Neural cell (in vitro differentiated cells): ENCODE results near the gene LENEP. TPM values are rescaled to one million over a fixed set of nuclear protein-coding genes. Genes with fewer than 3 reads are reported as not detected.
A peak's percentile ranks its signal among the peaks of the same experiment; 100 is the strongest.

Experiments
- H2AFZ ChIP-seq: fragments of 200-600, 300-800 bp; sonication (generic), shearing (Covaris generic); 2 replicates; pipeline ENCODE4 v1.6.0; 2014; ENCODE audit warnings: low read depth, mild to moderate bottlenecking, antibody characterized with exemption, low read length, moderate library complexity
- H3F3A ChIP-seq: fragments of 200-600 bp; shearing (Covaris generic); 2 replicates; pipeline ENCODE4 v1.6.1; 2016; ENCODE audit warnings: mild to moderate bottlenecking, moderate library complexity, mixed read lengths, antibody characterized with exemption, low read length; ENCODE audit not compliant: insufficient read depth, poor library complexity, severe bottlenecking
- H3K27ac ChIP-seq: fragments of 200-600, 300-800 bp; sonication (generic), shearing (Covaris generic); 2 replicates; pipeline ENCODE4 v1.5.1; 2014; ENCODE audit warnings: mild to moderate bottlenecking, low read length, moderate library complexity
- H3K27me3 ChIP-seq: fragments of 300-800, 200-600 bp; sonication (generic), shearing (Covaris generic); 2 replicates; pipeline ENCODE4 v1.6.0; 2014; ENCODE audit warnings: mild to moderate bottlenecking, low read depth, low read length, moderate library complexity; ENCODE audit not compliant: insufficient read depth
- H3K36me3 ChIP-seq: fragments of 300-800, 200-600 bp; sonication (generic), shearing (Covaris generic); 2 replicates; pipeline ENCODE4 v1.5.1; 2014; ENCODE audit warnings: mild to moderate bottlenecking, antibody characterized with exemption, low read length, moderate library complexity; ENCODE audit not compliant: insufficient read depth
- H3K4me2 ChIP-seq: fragments of 300-800, 200-600 bp; sonication (generic), shearing (Covaris generic); 2 replicates; pipeline ENCODE4 v1.6.0; 2014; ENCODE audit warnings: mild to moderate bottlenecking, low read length
- H3K4me3 ChIP-seq: fragments of 300-800, 200-600 bp; sonication (generic), shearing (Covaris generic); 2 replicates; pipeline ENCODE4 v1.5.1; 2014; ENCODE audit warnings: mild to moderate bottlenecking, low read length, moderate library complexity
- H3K79me2 ChIP-seq: fragments of 200-600 bp; shearing (Covaris generic); replicated peaks from 2 replicates; pipeline ENCODE4 v1.6.0; 2014; ENCODE audit warnings: mild to moderate bottlenecking, low read length, moderate library complexity; ENCODE audit not compliant: insufficient read depth
- H3K9ac ChIP-seq: fragments of 300-800, 200-600 bp; sonication (generic), shearing (Covaris generic); 2 replicates; pipeline ENCODE4 v1.6.1; 2016; ENCODE audit warnings: mild to moderate bottlenecking, low read length, mixed read lengths
- H3K9me2 ChIP-seq: fragments of 200-600 bp; shearing (Covaris generic); 2 replicates; pipeline ENCODE4 v1.6.1; 2016; ENCODE audit warnings: mild to moderate bottlenecking, low read length, mixed read lengths; ENCODE audit not compliant: insufficient read depth
- H3K9me3 ChIP-seq: fragments of 200-600, 300-800 bp; sonication (generic), shearing (Covaris generic); 2 replicates; pipeline ENCODE4 v1.6.1; 2016; ENCODE audit warnings: mild to moderate bottlenecking, mixed run types, low read length, moderate library complexity, mixed read lengths
- H4K20me1 ChIP-seq: fragments of 200-600 bp; shearing (Covaris generic); 2 replicates; pipeline ENCODE4 v1.6.1; 2016; ENCODE audit warnings: mild to moderate bottlenecking, mixed run types; ENCODE audit not compliant: insufficient read depth
- EP300 ChIP-seq: fragments of 450-650 bp; conservative IDR thresholded peaks from 2 replicates; pipeline ENCODE4 v1.6.1; 2014; ENCODE audit warnings: antibody characterized with exemption, mild to moderate bottlenecking, moderate library complexity; ENCODE audit not compliant: poor library complexity, severe bottlenecking
- EZH2 ChIP-seq: fragments of 200-600, 300-800 bp; shearing (Covaris generic), sonication (generic); IDR thresholded peaks from 2 replicates; pipeline ENCODE4 v1.6.1; 2014; ENCODE audit warnings: antibody characterized with exemption, low read length, borderline replicate concordance, mild to moderate bottlenecking; ENCODE audit not compliant: insufficient read depth, poor library complexity, severe bottlenecking
- MXI1 ChIP-seq: fragments of 450-650 bp; conservative IDR thresholded peaks from 2 replicates; pipeline ENCODE4 v1.6.1; 2014; ENCODE audit warnings: antibody characterized with exemption, mild to moderate bottlenecking; ENCODE audit not compliant: poor library complexity, severe bottlenecking
- POLR2AphosphoS5 ChIP-seq: IDR thresholded peaks from 2 replicates; pipeline ENCODE4 v1.6.1; 2012
- RAD21 ChIP-seq: fragments of 450-650 bp; conservative IDR thresholded peaks from 2 replicates; pipeline ENCODE4 v1.6.1; 2014; ENCODE audit warnings: antibody characterized with exemption, mild to moderate bottlenecking, moderate library complexity
- REST ChIP-seq: IDR thresholded peaks from 2 replicates; pipeline ENCODE4 v1.6.1; 2012; ENCODE audit warnings: borderline replicate concordance
- SMC3 ChIP-seq: fragments of 450-650 bp; conservative IDR thresholded peaks from 2 replicates; pipeline ENCODE4 v1.6.1; 2014; ENCODE audit warnings: antibody characterized with exemption, mild to moderate bottlenecking, moderate library complexity; ENCODE audit not compliant: poor library complexity
- TAF1 ChIP-seq: IDR thresholded peaks from 2 replicates; pipeline ENCODE4 v1.6.1; 2012; ENCODE audit warnings: low read depth
- polyA plus RNA-seq: library from polyadenylated mRNA; depleted of rRNA; stranded (reverse); fragments of >200 nt; gene quantifications from 2 replicates; pipeline ENCODE4 v1.2.3, GENCODE V29; 2014
- TF ChIP-seq, protein P1 (sequence below): fragments of 450-650 bp; IDR thresholded peaks from 2 replicates; pipeline ENCODE4 v1.5.1; 2014; ENCODE audit warnings: antibody characterized with exemption, mild to moderate bottlenecking, moderate library complexity; ENCODE audit not compliant: poor library complexity, severe bottlenecking

The LENEP gene
- polyA plus RNA-seq, 1 donor from 2014 or later = not detected

DNA sequence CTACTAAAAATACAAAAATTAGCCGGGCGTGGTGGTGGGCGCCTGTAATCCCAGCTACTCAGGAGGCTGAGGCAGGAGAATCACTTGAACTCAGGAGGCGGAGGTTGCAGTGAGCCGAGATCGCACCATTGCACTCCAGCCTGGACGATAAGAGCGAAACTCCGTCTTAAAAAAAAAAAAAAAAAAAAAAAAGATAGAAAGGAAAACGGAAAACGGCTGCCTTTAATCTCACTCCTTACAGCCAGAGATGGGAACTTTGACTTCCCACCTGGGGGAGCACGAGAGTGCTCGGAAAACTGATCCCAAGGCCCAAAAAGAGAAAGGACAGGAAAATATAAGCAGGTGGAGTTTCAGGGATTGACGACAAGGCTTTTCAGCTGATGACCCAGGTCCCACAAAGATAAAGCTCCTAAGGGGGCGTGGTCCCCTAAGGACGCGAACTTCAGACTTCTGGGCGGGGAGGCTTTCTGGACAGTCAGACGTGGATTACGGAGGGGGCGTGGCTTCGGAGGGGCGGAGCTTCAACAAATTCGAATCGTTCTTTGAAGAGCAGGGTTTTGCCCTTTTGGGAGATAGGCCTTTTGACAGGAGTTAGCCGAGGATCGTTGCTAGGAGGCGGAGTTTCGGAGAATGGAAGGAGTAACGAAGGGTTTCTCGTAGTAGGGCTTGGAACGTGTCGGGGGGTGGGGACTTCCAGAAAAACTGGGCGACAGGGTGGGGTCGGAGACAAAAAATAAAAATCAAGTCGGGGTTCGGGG lies 19.9 kb upstream of the LENEP start:
- H3K4me3 ChIP-seq = peak overlapping the region; percentile 83
- peaks cover 26% of the 10 kb centered on the region for H3K79me2 ChIP-seq
- H4K20me1 ChIP-seq = no peaks in the 10 kb centered on the region
- peaks cover 3% of the 10 kb centered on the region for H3F3A ChIP-seq
- H3K36me3 ChIP-seq = no peaks in the 10 kb centered on the region
- H3K9me3 ChIP-seq = no peaks in the 10 kb centered on the region
- no peaks in the 10 kb centered on the region for H3K9me2 ChIP-seq
- no peaks in the 10 kb centered on the region for H3K27me3 ChIP-seq
- H3K4me2 ChIP-seq = peak overlapping the region; percentile 86
- TF ChIP-seq REST (peak; percentile 46), SMC3 (peak; percentile 76), POLR2AphosphoS5 (no peak), RAD21 (peak; percentile 58)
- TF ChIP-seq, protein P1, sequence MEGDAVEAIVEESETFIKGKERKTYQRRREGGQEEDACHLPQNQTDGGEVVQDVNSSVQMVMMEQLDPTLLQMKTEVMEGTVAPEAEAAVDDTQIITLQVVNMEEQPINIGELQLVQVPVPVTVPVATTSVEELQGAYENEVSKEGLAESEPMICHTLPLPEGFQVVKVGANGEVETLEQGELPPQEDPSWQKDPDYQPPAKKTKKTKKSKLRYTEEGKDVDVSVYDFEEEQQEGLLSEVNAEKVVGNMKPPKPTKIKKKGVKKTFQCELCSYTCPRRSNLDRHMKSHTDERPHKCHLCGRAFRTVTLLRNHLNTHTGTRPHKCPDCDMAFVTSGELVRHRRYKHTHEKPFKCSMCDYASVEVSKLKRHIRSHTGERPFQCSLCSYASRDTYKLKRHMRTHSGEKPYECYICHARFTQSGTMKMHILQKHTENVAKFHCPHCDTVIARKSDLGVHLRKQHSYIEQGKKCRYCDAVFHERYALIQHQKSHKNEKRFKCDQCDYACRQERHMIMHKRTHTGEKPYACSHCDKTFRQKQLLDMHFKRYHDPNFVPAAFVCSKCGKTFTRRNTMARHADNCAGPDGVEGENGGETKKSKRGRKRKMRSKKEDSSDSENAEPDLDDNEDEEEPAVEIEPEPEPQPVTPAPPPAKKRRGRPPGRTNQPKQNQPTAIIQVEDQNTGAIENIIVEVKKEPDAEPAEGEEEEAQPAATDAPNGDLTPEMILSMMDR = peak; percentile 67
- peak overlapping the region; percentile 89 for H3K27ac ChIP-seq
- peak overlapping the region; percentile 88 for H3K9ac ChIP-seq
- H2AFZ ChIP-seq = peak overlapping the region; percentile 95

DNA sequence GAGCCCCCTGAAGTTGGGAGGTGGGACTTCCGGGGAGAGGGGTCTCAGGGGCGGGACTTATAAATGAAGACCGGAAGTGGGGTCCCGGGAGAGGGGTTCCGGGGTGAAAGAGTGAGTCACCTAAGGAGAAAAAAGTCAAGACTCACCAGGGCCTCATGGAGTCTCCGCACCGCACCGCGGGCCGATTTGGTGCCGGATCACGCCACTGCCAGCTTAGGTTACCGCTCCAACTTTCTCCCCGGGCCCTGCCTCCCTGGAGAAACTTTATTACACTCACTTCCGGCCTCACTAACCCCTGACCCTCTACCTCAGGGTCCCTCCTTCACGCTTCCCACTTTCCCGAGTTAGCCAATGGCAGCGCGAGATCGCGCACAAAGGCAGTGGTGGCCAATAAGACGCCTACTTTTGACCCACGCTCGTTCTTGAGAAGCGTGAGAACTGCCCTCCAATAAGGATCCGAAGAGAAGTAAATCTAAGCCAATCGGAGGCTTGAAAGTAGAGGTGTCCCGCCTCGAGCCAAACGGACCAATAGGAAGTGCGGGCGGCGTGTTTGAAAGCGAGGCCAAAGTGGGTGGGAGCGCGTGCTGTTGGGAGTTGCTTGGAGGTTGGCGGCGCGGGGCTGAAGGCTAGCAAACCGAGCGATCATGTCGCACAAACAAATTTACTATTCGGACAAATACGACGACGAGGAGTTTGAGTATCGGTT lies 19.1 kb upstream of the LENEP start, which contains the start of gene CKS1B:
Gene CKS1B, plus strand, starts transcription at position 580 of the 706 bp plus-strand sequence. Its CDS starts 65 bp downstream, at position 645.
- H3K9ac ChIP-seq = peak within 1 kb of the TSS; percentile 88
- H3K4me3 ChIP-seq = peak within 1 kb of the TSS; percentile 83
- no peaks in the 10 kb centered on the region for H3K9me3 ChIP-seq
- no peak for TF ChIP-seq TAF1
- no peak for TF ChIP-seq EP300
- peak; percentile 100 for TF ChIP-seq MXI1
- TF ChIP-seq RAD21 = peak; percentile 49
- TF ChIP-seq, protein P1 = peak; percentile 43
- TF ChIP-seq EZH2 = no peak
- TF ChIP-seq SMC3 = no peak
- peak; percentile 70 for TF ChIP-seq POLR2AphosphoS5
- no peak for TF ChIP-seq REST
- no peaks in the 10 kb centered on the region for H3K9me2 ChIP-seq
- peak within 1 kb of the TSS; percentile 95 for H2AFZ ChIP-seq
- no peaks in the 10 kb centered on the region for H3K27me3 ChIP-seq
- no peaks in the 10 kb centered on the region for H3K36me3 ChIP-seq
- peaks cover 3% of the 10 kb centered on the region for H3F3A ChIP-seq
- peak within 1 kb of the TSS; percentile 87 for H3K4me2 ChIP-seq
- H3K27ac ChIP-seq = peak within 1 kb of the TSS; percentile 89
- no peaks in the 10 kb centered on the region for H4K20me1 ChIP-seq
- peaks cover 26% of the 10 kb centered on the region for H3K79me2 ChIP-seq
